K562 (cell line): ENCODE data around the gene FCHSD1. TPM values are rescaled to one million over a fixed set of nuclear protein-coding genes. Genes with fewer than 3 reads are reported as not detected.

ENCODE experiments used
- ATAC-seq: fragments of 200-7000 bp; cut with Tn5 transposase; 3 replicates; pipeline ENCODE4 v1.9.1; 2020; ENCODE audit warnings: moderate library complexity
- BruUV-seq: library from RNA; stranded (reverse); fragments of 400-500 nt; replicated peaks from 2 replicates; lab custom pipeline; 2021; lab: Mats Ljungman, UMichigan
- CTCF ChIA-PET: fragments of 300-600 bp; formaldehyde crosslinking; extraction: SDS; loops from one replicate; lab custom pipeline; 2021; ENCODE audit warnings: low intra/inter-chr PET ratio; lab: Yijun Ruan, JAX
- POLR2A ChIA-PET: fragments of 300-600, 350-650 bp; sonication (Branson Sonifier 250); formaldehyde crosslinking; extraction: SDS; loops from one replicate; lab custom pipeline; 2021; ENCODE audit warnings: antibody characterized with exemption, inconsistent platforms; lab: Yijun Ruan, JAX
- DNase-seq, 4 experiments: peaks; one replicate each; pipeline versions ENCODE4 v3.0.0 to v3.0.0-alpha.2; 2011 to 2018; ENCODE audit warnings: low spot score in 3 of 4, mixed read lengths in 3 of 4; ENCODE audit errors: extremely low read depth in 1 of 4
- FAIRE-seq: peaks from 2 replicates; lab custom pipeline; 2011; peaks lifted over from hg19 to GRCh38; lab: Jason Lieb, UNC
- H2AFZ ChIP-seq: 2 replicates; pipeline ENCODE4 v1.6.0; 2011; ENCODE audit warnings: low read depth, low read length, control low read depth, inconsistent platforms
- H3K27ac ChIP-seq: fragments of 200-600 bp; 3 replicates; pipeline ENCODE4 v1.8.0; 2011; ENCODE audit warnings: low read depth, mild to moderate bottlenecking, control low read depth, inconsistent platforms, low read length, moderate library complexity, mixed read lengths; ENCODE audit errors: extremely low read depth
- H3K27me3 ChIP-seq, 2 experiments: fragments of 300-600 bp in 1 of 2; 2 replicates in 1 of 2; 3 replicates in 1 of 2; pipeline versions ENCODE4 v1.6.0 to v1.8.0; 2011; ENCODE audit warnings: inconsistent platforms in 2 of 2, low read length in 2 of 2, mild to moderate bottlenecking in 1 of 2, mixed read lengths in 1 of 2, moderate library complexity in 1 of 2; ENCODE audit not compliant: control insufficient read depth in 2 of 2, insufficient read depth in 2 of 2
- H3K36me3 ChIP-seq: fragments of 300-600 bp; 3 replicates; pipeline ENCODE4 v1.8.0; 2011; ENCODE audit warnings: mild to moderate bottlenecking, low read length, inconsistent platforms; ENCODE audit not compliant: control insufficient read depth, insufficient read depth
- H3K4me1 ChIP-seq, 2 experiments: fragments of 200-600 bp in 1 of 2; replicated peaks in 1 of 2; 2 replicates in 1 of 2; 3 replicates in 1 of 2; pipeline versions ENCODE4 v1.5.1 to v1.8.0; 2011; ENCODE audit warnings: inconsistent platforms in 2 of 2, low read length in 2 of 2, mild to moderate bottlenecking in 1 of 2, mixed read lengths in 1 of 2, moderate library complexity in 1 of 2; ENCODE audit not compliant: control insufficient read depth in 2 of 2, insufficient read depth in 2 of 2
- H3K4me2 ChIP-seq: 2 replicates; pipeline ENCODE4 v1.6.1; 2011; ENCODE audit warnings: low read length, control low read depth, inconsistent platforms, mixed read lengths; ENCODE audit not compliant: insufficient read depth
- H3K4me3 ChIP-seq: fragments of 200-600 bp; sonication (generic), shearing (Covaris generic); 2 replicates; pipeline ENCODE4 v1.5.1; 2016; ENCODE audit warnings: control low read depth, inconsistent platforms
- H3K79me2 ChIP-seq: fragments of 200-600 bp; 3 replicates; pipeline ENCODE4 v1.8.0; 2011; ENCODE audit warnings: low read length, inconsistent platforms; ENCODE audit not compliant: control insufficient read depth, insufficient read depth
- H3K9ac ChIP-seq, 2 experiments: 2 replicates each; pipeline versions ENCODE4 v1.6.0 to v1.6.1; 2011; ENCODE audit warnings: low read depth in 2 of 2, low read length in 2 of 2, control low read depth in 1 of 2, inconsistent platforms in 1 of 2, mild to moderate bottlenecking in 1 of 2, mixed read lengths in 1 of 2; ENCODE audit not compliant: insufficient read depth in 1 of 2
- H3K9me1 ChIP-seq: one replicate; pipeline ENCODE4 v1.6.0; 2011; ENCODE audit warnings: inconsistent platforms, mild to moderate bottlenecking, low read length, moderate library complexity; ENCODE audit not compliant: control insufficient read depth, insufficient read depth
- H3K9me3 ChIP-seq: replicated peaks from 2 replicates; pipeline ENCODE4 v1.5.1; 2011; ENCODE audit warnings: low read depth, low read length, inconsistent platforms; ENCODE audit not compliant: control insufficient read depth, insufficient read depth
- H4K20me1 ChIP-seq: replicated peaks from 2 replicates; pipeline ENCODE4 v1.6.1; 2011; ENCODE audit warnings: low read length, inconsistent platforms, mixed read lengths; ENCODE audit not compliant: control insufficient read depth, insufficient read depth
- CBX2 ChIP-seq: fragments of 200-600 bp; sonication (generic); IDR thresholded peaks from one replicate; pipeline ENCODE4 v1.6.1; 2012; ENCODE audit warnings: mild to moderate bottlenecking, low read length, inconsistent platforms; ENCODE audit not compliant: insufficient read depth, poor library complexity, severe bottlenecking
- EP300 ChIP-seq: IDR thresholded peaks from 2 replicates; pipeline ENCODE4 v1.6.1; 2012; ENCODE audit warnings: low read length, improper control_type of control experiment
- GATA2 ChIP-seq: sonication (generic); formaldehyde crosslinking; IDR thresholded peaks from 2 replicates; pipeline ENCODE4 v1.4.0; 2020; ENCODE audit warnings: mild to moderate bottlenecking, missing genetic modification reagents
- HDAC2 ChIP-seq: fragments of 450-650 bp; IDR thresholded peaks from 2 replicates; pipeline ENCODE4 v1.6.1; 2016; ENCODE audit warnings: mild to moderate bottlenecking
- IRF2 ChIP-seq: sonication (generic); formaldehyde crosslinking; IDR thresholded peaks from 2 replicates; pipeline ENCODE4 v1.8.1; 2022; ENCODE audit warnings: mild to moderate bottlenecking, missing genetic modification reagents
- TBL1XR1 ChIP-seq, 2 experiments: IDR thresholded peaks; 2 replicates each; pipeline ENCODE4 v1.6.1; 2012; ENCODE audit warnings: improper control_type of control experiment in 2 of 2, low read length in 2 of 2, mild to moderate bottlenecking in 1 of 2
- TOE1 ChIP-seq, 2 experiments: fragments of 450-650 bp in 1 of 2; sonication (generic) in 1 of 2; formaldehyde crosslinking in 1 of 2; IDR thresholded peaks; 2 replicates each; pipeline versions ENCODE4 v1.7.1 to v1.8.0; 2016 to 2022; ENCODE audit warnings: borderline replicate concordance in 2 of 2, mild to moderate bottlenecking in 2 of 2, antibody characterized with exemption in 1 of 2, inconsistent platforms in 1 of 2, low read depth in 1 of 2, missing genetic modification reagents in 1 of 2, moderate library complexity in 1 of 2
- ZBTB17 ChIP-seq: fragments of 450-650 bp; formaldehyde crosslinking; IDR thresholded peaks from 2 replicates; pipeline ENCODE4 v1.4.0; 2020; ENCODE audit warnings: mild to moderate bottlenecking
- ZBTB8A ChIP-seq: fragments of 450-650 bp; IDR thresholded peaks from 2 replicates; pipeline ENCODE4 v1.6.1; 2018; ENCODE audit warnings: mild to moderate bottlenecking, moderate library complexity; ENCODE audit not compliant: partially characterized antibody
- ZNF133 ChIP-seq: fragments of 250-450 bp; sonication (Bioruptor Pico); IDR thresholded peaks from 2 replicates; pipeline ENCODE4 v1.4.0; 2020; ENCODE audit warnings: mild to moderate bottlenecking
- ZNF197 ChIP-seq: fragments of 200-800 bp; sonication (Bioruptor generic); IDR thresholded peaks from 2 replicates; pipeline ENCODE4 v1.6.1; 2016; ENCODE audit warnings: low read depth, missing genetic modification characterization, missing compliant biosample characterization
- ZNF41 ChIP-seq: fragments of 250-450 bp; sonication (Bioruptor Pico); conservative IDR thresholded peaks from 2 replicates; pipeline ENCODE4 v1.4.0; 2020; ENCODE audit warnings: mild to moderate bottlenecking
- ZNF57 ChIP-seq: fragments of 450-650 bp; formaldehyde crosslinking; IDR thresholded peaks from 2 replicates; pipeline ENCODE4 v1.4.0; 2020; ENCODE audit warnings: mild to moderate bottlenecking, moderate library complexity
- ZNF695 ChIP-seq: fragments of 450-650 bp; formaldehyde crosslinking; IDR thresholded peaks from 2 replicates; pipeline ENCODE4 v1.4.0; 2020; ENCODE audit warnings: mild to moderate bottlenecking, moderate library complexity
- ZNF717 ChIP-seq: fragments of 250-450 bp; sonication (Bioruptor Pico); IDR thresholded peaks from 2 replicates; pipeline ENCODE4 v1.5.0; 2021
- ZZZ3 ChIP-seq: fragments of 450-650 bp; IDR thresholded peaks from 2 replicates; pipeline ENCODE4 v1.6.1; 2016; ENCODE audit warnings: antibody characterized with exemption, mild to moderate bottlenecking, moderate library complexity
- WGBS: fragments of 100-300 bp; shearing (Covaris generic); methylation state at CpG from one replicate; pipeline ENCODE4 v1.1.6; 2016; ENCODE audit warnings: low coverage, mixed read lengths; ENCODE audit not compliant: insufficient coverage; ENCODE audit errors: missing lambda C conversion rate; 5-methylcytosine and 5-hydroxymethylcytosine counted together
- in situ Hi-C: fragments of 300-500 bp; cut with MboI; formaldehyde crosslinking; loops from 4 replicates; pipeline ENCODE4 v1.15.0; 2018; ENCODE audit warnings: inconsistent platforms, mixed read lengths
- intact Hi-C: fragments of 100-400 bp; cut with micrococcal nuclease; formaldehyde crosslinking; loops from 2 replicates; pipeline ENCODE4 v1.14.2; 2022
- polyA plus RNA-seq, 8 experiments: library from polyadenylated mRNA; depleted of rRNA in 4 of 8; stranded (reverse) in 5 of 8; unstranded in 3 of 8; fragments of >200 nt; fragmentation: Nextera tagmentation in 2 of 8; fragmentation: Illumina TruSeq in 1 of 8; extraction: Ambion mirVana in 2 of 8; extraction: Trizol in 1 of 8; gene quantifications; 2 replicates each; pipeline versions ENCODE4 v1.2.1 to v1.2.3, GENCODE V29; 2011 to 2014; ENCODE audit warnings: inconsistent platforms in 1 of 8, missing spikeins in 1 of 8
- total RNA-seq, 7 experiments: library from RNA; depleted of rRNA in 6 of 7; stranded (reverse); fragments of >200 nt in 6 of 7; fragmentation: Illumina TruSeq in 2 of 7; extraction: Trizol in 2 of 7; gene quantifications; 2 replicates each; pipeline versions ENCODE4 v1.2.1 to v1.2.3, GENCODE V29; 2011 to 2021; ENCODE audit warnings: low replicate concordance in 1 of 7
- TF ChIP-seq, protein P1 (sequence below): fragments of 250-450 bp; sonication (Bioruptor Pico); IDR thresholded peaks from 2 replicates; pipeline ENCODE4 v1.4.0; 2020; ENCODE audit warnings: mild to moderate bottlenecking
- TF ChIP-seq, protein P2 (sequence below): fragments of 450-650 bp; IDR thresholded peaks from 2 replicates; pipeline ENCODE4 v1.6.1; 2016; ENCODE audit warnings: missing biosample characterization, missing genetic modification characterization
- TF ChIP-seq, protein P3 (sequence below): fragments of 250-450 bp; sonication (Bioruptor Pico); IDR thresholded peaks from 2 replicates; pipeline ENCODE4 v1.4.0; 2020; ENCODE audit warnings: mild to moderate bottlenecking, moderate library complexity

The FCHSD1 gene
- total and polyA plus RNA-seq, 9 of the 15 experiments (the other 6 are each of a cell fraction or from before 2014, with no cell fraction given) = 0.35 to 37.5 (median 13.6) TPM

DNA sequence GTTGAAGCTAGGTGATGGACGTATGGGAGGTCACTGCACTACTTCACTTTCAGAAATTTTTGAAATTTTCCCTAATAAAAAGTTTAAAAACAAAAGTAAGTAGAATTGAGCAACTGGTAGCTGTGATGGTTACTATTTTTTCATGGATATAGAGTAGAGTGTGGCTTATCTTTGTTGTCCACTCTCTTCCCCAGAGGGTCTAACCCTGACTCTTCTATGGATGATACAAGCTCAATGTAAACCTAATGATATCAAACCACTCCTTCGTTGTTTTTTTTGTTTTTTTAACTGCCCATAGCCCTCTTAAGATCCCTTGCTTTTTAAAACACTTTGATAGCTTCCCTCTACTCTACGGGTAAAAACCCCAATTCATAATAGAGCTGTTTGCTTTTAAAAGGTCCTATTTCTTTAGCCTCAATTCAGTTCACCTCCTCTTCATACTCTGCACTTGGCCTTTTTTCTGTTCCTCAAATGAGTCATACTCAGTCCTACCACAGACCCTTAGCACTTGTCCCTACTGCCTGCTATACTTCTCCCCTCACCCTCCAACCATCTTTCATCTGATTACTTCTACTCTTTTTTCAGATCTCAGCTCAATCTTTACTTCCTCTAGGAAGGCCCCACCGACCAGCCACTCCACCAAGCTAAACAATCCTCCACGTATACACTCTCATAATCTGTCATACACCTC is 17.2 kb downstream of the FCHSD1 start:
- Histone ChIP-seq H3K79me2 (peaks cover 90% of the 10 kb centered on the region), H3K4me2 (peak overlapping the region; percentile 100), H3K9me3 (no peaks in the 10 kb centered on the region), H3K36me3 (peaks cover 66% of the 10 kb centered on the region), H2AFZ (no peak overlapping the region), H4K20me1 (peaks cover 8% of the 10 kb centered on the region; the same call in 1 of the 2 replicates), H3K9ac (peak overlapping the region in 1 of 2 experiments; percentile 88; a peak in 1 of 4 replicates), H3K4me1 (peaks cover 33 to 42% of the 10 kb centered on the region in 2 experiments), H3K4me3 (no peak overlapping the region), H3K9me1 (peaks cover 5% of the 10 kb centered on the region), H3K27me3 (no peaks in the 10 kb centered on the region), H3K27ac (peak overlapping the region; percentile 56)
- WGBS = 18% methylated on average over 5 of the region's 5 CpGs
- FAIRE-seq (peak; percentile 70), ATAC-seq (peak; percentile 4; the same call in 1 of the 3 replicates), DNase-seq (peak in 3 of 4 experiments; percentile 26 to 52 (median 50))
- in situ Hi-C loops (no loop called here), intact Hi-C loops (loop anchor here (2.0 kb wide), 1 partner anchor 15 kb away; the partner anchor contains the start of gene DIAPH1)
- CTCF ChIA-PET = no interaction called here
- POLR2A ChIA-PET = interaction anchor here (0.6 to 1.9 kb wide), 10 partner anchors 9 to 1485 kb away, joined by 3 to 9 read pairs (median 4); partner anchors contain the start of gene DIAPH1
- BruUV-seq = no TSS peak
- no peak for TF ChIP-seq TBL1XR1 (IDR thresholded peaks at IDR 0.05; ENCODE audit: low read length in 2 of 2)
- no peak for TF ChIP-seq CBX2
- TF ChIP-seq ZZZ3 = no peak
- TF ChIP-seq ZBTB8A = no peak
- no peak for TF ChIP-seq ZBTB17 (CRISPR knock-in tag)
- no peak for TF ChIP-seq ZNF41 (CRISPR knock-in tag)
- TF ChIP-seq ZNF717 (CRISPR knock-in tag) = no peak
- TF ChIP-seq, protein P1, sequence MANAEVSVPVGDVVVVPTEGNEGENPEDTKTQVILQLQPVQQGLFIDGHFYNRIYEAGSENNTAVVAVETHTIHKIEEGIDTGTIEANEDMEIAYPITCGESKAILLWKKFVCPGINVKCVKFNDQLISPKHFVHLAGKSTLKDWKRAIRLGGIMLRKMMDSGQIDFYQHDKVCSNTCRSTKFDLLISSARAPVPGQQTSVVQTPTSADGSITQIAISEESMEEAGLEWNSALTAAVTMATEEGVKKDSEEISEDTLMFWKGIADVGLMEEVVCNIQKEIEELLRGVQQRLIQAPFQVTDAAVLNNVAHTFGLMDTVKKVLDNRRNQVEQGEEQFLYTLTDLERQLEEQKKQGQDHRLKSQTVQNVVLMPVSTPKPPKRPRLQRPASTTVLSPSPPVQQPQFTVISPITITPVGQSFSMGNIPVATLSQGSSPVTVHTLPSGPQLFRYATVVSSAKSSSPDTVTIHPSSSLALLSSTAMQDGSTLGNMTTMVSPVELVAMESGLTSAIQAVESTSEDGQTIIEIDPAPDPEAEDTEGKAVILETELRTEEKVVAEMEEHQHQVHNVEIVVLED (CRISPR knock-in tag) = no peak
- no peak for TF ChIP-seq IRF2 (CRISPR knock-in tag)
- no peak for TF ChIP-seq ZNF57
- no peak for TF ChIP-seq EP300
- TF ChIP-seq, protein P2, sequence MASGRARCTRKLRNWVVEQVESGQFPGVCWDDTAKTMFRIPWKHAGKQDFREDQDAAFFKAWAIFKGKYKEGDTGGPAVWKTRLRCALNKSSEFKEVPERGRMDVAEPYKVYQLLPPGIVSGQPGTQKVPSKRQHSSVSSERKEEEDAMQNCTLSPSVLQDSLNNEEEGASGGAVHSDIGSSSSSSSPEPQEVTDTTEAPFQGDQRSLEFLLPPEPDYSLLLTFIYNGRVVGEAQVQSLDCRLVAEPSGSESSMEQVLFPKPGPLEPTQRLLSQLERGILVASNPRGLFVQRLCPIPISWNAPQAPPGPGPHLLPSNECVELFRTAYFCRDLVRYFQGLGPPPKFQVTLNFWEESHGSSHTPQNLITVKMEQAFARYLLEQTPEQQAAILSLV (tag) = no peak
- no peak for TF ChIP-seq ZNF133 (CRISPR knock-in tag)
- TF ChIP-seq, protein P3, sequence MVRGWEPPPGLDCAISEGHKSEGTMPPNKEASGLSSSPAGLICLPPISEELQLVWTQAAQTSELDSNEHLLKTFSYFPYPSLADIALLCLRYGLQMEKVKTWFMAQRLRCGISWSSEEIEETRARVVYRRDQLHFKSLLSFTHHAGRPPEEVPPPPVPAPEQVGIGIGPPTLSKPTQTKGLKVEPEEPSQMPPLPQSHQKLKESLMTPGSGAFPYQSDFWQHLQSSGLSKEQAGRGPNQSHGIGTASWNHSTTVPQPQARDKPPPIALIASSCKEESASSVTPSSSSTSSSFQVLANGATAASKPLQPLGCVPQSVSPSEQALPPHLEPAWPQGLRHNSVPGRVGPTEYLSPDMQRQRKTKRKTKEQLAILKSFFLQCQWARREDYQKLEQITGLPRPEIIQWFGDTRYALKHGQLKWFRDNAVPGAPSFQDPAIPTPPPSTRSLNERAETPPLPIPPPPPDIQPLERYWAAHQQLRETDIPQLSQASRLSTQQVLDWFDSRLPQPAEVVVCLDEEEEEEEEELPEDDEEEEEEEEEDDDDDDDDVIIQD (CRISPR knock-in tag) = no peak
- no peak for TF ChIP-seq GATA2 (CRISPR knock-in tag)
- TF ChIP-seq HDAC2 = no peak
- TF ChIP-seq ZNF695 (CRISPR knock-in tag) = no peak
- no peak for TF ChIP-seq ZNF197 (CRISPR knock-in tag)
- TF ChIP-seq TOE1 (IDR thresholded peaks at IDR 0.05; ENCODE audit: borderline replicate concordance) = no peak
- no peak for TF ChIP-seq TOE1 (CRISPR knock-in tag; IDR thresholded peaks at IDR 0.05; ENCODE audit: borderline replicate concordance, low read depth)
